GM20000 (cell line): ENCODE data around the gene USP27X.
A peak's percentile ranks its signal among the peaks of the same experiment; 100 is the strongest.

Experiments used
- DNase-seq: peaks from one replicate; pipeline ENCODE4 v3.0.0; 2012; ENCODE audit warnings: low spot score
- CTCF ChIP-seq: IDR thresholded peaks from 2 replicates; pipeline ENCODE4 v1.5.1; 2012; ENCODE audit warnings: mild to moderate bottlenecking, control low read depth; ENCODE audit errors: extremely low read depth, missing control alignments

Gene USP27X

GRCh38 chrX:49915361-49916222 is 36.3 kb downstream of the USP27X start:
- DNase-seq, result peak; percentile 14
- peak; percentile 37 for TF ChIP-seq CTCF

GRCh38 chrX:49919617-49920016 is 40.3 kb downstream of the USP27X start:
- DNase-seq, result peak; percentile 18
- peak; percentile 51 for TF ChIP-seq CTCF

- no peak for DNase-seq
- no peak for TF ChIP-seq CTCF
These were observed 41.8 kb downstream of the USP27X start for GRCh38 chrX:49921109-49921508.

GRCh38 chrX:49922291-49923241 is 43.3 kb downstream of the USP27X start, which contains the start of gene CLCN5:
Gene CLCN5 (plus strand): TSS chrX:49922596. CDS start chrX:49925299, 2,703 bp downstream.
- DNase-seq, result peak; percentile 90
- TF ChIP-seq CTCF, result no peak

GRCh38 chrX:49925176-49925575 is 45.9 kb downstream of the USP27X start:
- no peak for TF ChIP-seq CTCF
- no peak for DNase-seq

- no peak for DNase-seq
- TF ChIP-seq CTCF, result no peak
These were observed 50.8 kb downstream of the USP27X start for GRCh38 chrX:49930039-49930438.
